ENCODE measurements around the gene TREX2.

Gene TREX2

GRCh38 chrX:153454901-153455550 is 9.2 kb upstream of the TREX2 start:
- DNase-seq, result no peak

- DNase-seq, result no peak
Observed at GRCh38 chrX:153450949-153451277, 5.1 kb upstream of the TREX2 start.

GRCh38 chrX:153450114-153450948 is 4.5 kb upstream of the TREX2 start:
- DNase-seq, result no peak

GRCh38 chrX:153449368-153450113 is 3.7 kb upstream of the TREX2 start:
- DNase-seq, result no peak

GRCh38 chrX:153448556-153449367 is 2.9 kb upstream of the TREX2 start:
- no peak for DNase-seq

- no peak for DNase-seq
Observed at GRCh38 chrX:153447581-153447960, 1.7 kb upstream of the TREX2 start.

- no peak for DNase-seq
Observed at GRCh38 chrX:153446950-153447580, 1.2 kb upstream of the TREX2 start.

- no peak for DNase-seq
Observed at GRCh38 chrX:153446636-153446936, 730 bp upstream of the TREX2 start.

- DNase-seq, result no peak
Observed at GRCh38 chrX:153445106-153445855, 575 bp downstream of the TREX2 start.

GRCh38 chrX:153444333-153445011 is 1.4 kb downstream of the TREX2 start:
- DNase-seq, result no peak

- no peak for DNase-seq
Observed at GRCh38 chrX:153443476-153444332, 2.2 kb downstream of the TREX2 start.

- DNase-seq, result no peak
Observed at GRCh38 chrX:153442463-153442862, 3.4 kb downstream of the TREX2 start.

- DNase-seq, result no peak
Observed at GRCh38 chrX:153441981-153442380, 3.9 kb downstream of the TREX2 start.

- no peak for DNase-seq
Observed at GRCh38 chrX:153441296-153441695, 4.6 kb downstream of the TREX2 start.

GRCh38 chrX:153440556-153441135 is 5.2 kb downstream of the TREX2 start:
- DNase-seq, result no peak

- no peak for DNase-seq
Observed at GRCh38 chrX:153439977-153440376, 5.9 kb downstream of the TREX2 start.

GRCh38 chrX:153438532-153438931 is 7.3 kb downstream of the TREX2 start:
- no peak for DNase-seq

- DNase-seq, result no peak
Observed at GRCh38 chrX:153435845-153436244, 10.0 kb downstream of the TREX2 start.

GRCh38 chrX:153434801-153435200 is 11.1 kb downstream of the TREX2 start:
- DNase-seq, result no peak

- DNase-seq, result no peak
Observed at GRCh38 chrX:153433781-153434285, 12.0 kb downstream of the TREX2 start.
